LNCAP (cell line): ENCODE data around the gene EXOC3L2.

Source experiments
- TF ChIP-seq, protein P1 (sequence below): fragments of 450-650 bp; IDR thresholded peaks from 2 replicates; pipeline ENCODE4 v1.5.1; 2017; ENCODE audit warnings: mild to moderate bottlenecking

Gene EXOC3L2

DNA sequence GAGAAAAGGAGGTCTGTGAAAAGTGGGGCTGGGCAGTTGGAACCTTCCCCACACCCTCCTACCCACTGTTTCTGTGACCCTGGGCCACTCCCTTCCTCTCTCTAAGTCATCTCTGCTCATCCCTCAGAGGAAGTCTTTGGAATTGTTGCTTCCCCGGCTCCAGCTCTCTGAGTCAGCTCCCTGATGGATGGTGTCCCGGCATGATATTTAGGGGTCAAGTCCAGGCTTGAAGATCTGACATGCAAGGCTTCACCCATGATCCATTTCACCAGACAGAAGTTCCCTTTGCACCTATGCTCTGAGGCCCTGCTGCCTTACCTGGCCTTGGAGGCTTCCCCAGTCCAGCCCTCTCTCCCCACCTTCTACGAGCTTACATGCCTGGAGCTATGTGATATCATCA, 13.3 kb downstream of the EXOC3L2 start:
- TF ChIP-seq, protein P1, sequence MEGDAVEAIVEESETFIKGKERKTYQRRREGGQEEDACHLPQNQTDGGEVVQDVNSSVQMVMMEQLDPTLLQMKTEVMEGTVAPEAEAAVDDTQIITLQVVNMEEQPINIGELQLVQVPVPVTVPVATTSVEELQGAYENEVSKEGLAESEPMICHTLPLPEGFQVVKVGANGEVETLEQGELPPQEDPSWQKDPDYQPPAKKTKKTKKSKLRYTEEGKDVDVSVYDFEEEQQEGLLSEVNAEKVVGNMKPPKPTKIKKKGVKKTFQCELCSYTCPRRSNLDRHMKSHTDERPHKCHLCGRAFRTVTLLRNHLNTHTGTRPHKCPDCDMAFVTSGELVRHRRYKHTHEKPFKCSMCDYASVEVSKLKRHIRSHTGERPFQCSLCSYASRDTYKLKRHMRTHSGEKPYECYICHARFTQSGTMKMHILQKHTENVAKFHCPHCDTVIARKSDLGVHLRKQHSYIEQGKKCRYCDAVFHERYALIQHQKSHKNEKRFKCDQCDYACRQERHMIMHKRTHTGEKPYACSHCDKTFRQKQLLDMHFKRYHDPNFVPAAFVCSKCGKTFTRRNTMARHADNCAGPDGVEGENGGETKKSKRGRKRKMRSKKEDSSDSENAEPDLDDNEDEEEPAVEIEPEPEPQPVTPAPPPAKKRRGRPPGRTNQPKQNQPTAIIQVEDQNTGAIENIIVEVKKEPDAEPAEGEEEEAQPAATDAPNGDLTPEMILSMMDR: no peak

DNA sequence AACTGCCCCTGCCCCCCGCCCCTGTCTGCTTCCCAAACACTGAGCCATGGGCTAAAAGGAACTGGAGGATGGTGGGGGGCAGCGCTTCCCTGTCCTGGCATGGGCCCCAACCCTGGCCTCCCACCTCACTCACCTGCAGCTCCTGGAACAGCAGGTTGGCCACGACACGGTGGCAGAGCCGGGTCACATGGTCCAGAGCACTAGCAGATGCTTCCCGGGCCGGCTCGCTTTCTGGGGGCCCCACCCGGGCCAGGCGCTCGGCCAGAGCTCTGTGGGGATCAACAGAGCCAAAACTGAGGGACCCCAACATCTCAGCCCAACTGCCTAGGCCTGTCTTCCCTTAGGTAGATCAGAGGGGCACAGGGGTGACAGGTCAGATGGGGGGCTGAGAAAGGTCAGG, 20.6 kb downstream of the EXOC3L2 start:
- TF ChIP-seq, protein P1: no peak

DNA sequence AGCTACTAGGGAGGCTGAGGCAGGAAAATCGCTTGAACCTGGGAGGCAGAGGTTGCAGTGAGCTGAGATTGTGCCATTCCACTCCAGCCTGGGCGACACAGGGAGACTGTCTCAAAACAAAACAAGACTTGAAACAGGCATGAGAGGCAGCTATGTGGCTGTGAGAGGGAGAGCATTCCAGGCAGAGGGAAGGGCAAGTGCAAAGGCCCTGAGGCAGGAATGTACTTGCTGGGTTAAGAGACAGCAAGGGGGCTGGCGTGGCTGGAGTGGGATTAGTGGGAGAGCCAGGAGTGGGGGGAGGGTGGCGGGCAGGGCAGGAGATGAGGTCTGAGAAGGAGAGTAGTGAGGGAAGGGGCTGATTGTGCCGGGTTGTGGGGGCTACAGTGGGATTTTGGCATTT, 21.3 kb downstream of the EXOC3L2 start:
- TF ChIP-seq, protein P1: no peak

DNA sequence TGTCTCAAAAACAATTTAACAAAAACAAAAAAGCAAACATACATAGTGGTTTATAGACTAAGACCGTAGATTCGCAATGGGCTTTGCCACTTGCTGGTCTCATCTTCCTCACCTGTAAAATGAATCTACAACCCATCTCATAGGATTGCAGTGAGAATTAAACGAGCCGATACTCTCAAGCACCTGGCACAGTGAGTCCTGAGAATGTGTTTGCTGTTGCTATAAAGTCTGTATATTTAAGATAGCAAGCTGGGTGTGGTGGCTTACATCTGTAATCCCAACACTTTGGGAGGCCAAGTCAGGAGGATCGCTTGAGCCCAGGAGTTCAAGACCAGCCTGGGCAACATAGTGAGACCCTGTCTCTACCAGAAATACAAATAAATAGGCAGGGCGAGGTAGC, 22.5 kb downstream of the EXOC3L2 start:
- TF ChIP-seq, protein P1: no peak

DNA sequence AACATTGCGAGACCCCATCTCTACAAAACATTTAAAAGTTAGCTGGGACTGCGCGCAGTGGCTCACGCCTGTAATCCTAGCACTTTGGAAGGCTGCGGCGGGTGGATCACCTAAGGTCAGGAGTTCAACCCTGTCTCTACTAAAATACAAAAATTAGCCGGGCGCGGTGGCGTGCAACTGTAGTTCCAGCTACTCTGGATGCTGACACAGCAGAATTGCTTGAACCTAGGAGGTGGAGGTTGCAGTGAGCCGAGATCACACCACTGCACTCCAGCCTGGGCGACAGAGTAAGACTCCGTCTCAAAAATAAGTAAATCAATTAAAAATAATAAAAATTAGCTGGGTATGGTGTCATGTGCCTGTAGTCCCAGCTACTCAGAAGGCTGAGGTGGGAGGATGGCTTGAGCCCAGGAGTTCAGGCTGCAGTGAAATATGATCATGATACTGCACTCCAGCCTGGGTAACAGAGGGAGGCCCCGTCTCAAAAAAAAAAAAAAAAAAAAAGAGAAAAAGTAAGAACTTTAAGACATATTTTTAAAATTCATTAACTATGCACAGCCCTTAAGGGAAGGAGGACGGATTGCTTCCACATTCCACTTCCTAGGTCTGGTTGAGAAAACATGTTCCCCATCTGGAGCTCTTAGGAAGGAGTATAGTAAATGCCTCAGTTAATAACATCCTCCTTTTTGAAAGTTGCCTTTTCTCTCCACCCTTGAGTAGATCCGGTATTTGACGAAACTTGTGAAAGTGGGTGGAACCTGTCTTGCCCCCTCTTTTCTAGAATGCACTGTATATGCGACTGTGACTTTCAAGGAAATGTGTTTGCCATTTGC, 26.1 kb downstream of the EXOC3L2 start:
- TF ChIP-seq, protein P1: no peak

DNA sequence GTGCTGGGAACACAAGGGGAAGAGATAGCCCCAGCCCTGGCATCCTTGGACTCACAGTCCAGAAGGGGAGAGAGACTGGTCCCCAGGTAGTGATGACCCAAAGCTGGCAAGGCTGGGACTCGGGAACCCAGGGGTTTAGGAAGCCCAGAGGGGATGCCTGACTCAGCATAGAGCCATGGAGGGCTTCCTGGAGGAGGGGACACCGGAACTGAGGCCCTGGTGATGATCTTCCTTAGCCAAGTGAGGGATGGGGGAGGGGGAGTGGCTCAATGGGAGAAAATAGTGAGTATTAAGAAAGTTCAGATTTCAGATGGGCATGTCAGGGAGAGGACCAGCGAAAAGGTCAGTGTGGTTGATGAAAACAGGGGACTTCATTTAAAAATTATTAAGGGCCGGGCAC, 26.8 kb downstream of the EXOC3L2 start:
- TF ChIP-seq, protein P1: no peak

DNA sequence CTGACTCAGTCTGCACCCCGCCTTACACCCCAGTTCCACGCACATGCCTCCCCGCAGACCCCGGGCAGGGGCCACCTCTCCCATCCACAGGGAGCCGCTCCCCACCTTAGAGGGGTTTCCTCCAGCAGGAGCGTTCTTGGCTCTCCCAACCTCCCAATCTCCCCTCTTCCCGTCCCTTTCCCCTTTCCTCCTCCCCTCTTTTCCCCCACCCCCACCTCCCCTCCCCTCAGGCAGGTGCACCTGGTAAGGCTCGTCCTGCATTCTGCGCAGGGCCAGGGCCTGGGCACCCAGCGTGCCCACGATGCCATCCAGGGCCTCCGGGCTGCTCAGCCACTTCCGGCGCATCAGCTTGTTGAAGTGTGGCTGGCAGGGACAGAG, 27.3 kb downstream of the EXOC3L2 start:
- TF ChIP-seq, protein P1: no peak
